ENCODE measurements around the gene VDAC2.

GRCh38 chr10:75233444-75234016 lies 22.9 kb downstream of the VDAC2 start:
- no peak for TF ChIP-seq SPI1 (IDR thresholded peaks at IDR 0.05; ENCODE audit: low read depth, low read length)
- TF ChIP-seq TAF1 (IDR thresholded peaks at IDR 0.05; ENCODE audit: low read depth, low read length): no peak
- TF ChIP-seq POLR2A (IDR thresholded peaks at IDR 0.05; ENCODE audit: low read depth, low read length): no peak

Measured in GM12891 (cell line).